HS-27A (cell line): ENCODE results near the gene SLC6A11.

Experiments used
- DNase-seq: peaks from one replicate; pipeline ENCODE4 v3.0.0-alpha.2; 2012; ENCODE audit warnings: low read depth, missing footprints

The SLC6A11 gene

DNA sequence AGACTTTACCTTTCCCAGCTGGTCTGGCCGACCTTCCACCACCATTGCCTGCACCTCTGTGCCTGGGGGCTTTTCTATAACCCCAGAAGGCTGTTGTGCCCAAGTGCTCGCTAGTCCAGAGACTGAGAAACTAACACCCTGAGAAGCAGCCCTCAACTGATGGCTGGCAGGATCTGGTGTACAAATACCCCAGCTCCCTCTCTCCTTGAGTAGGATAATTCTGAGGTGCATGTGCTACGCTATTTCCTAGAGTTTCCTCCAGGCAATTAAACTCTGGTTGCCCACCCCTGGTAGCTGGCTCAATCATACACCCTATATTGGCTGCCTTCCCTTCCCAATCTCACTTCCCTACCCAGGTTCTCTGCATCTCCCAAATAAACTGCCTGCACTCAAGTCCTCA lies 165.0 kb downstream of the SLC6A11 start:
- no peak for DNase-seq

DNA sequence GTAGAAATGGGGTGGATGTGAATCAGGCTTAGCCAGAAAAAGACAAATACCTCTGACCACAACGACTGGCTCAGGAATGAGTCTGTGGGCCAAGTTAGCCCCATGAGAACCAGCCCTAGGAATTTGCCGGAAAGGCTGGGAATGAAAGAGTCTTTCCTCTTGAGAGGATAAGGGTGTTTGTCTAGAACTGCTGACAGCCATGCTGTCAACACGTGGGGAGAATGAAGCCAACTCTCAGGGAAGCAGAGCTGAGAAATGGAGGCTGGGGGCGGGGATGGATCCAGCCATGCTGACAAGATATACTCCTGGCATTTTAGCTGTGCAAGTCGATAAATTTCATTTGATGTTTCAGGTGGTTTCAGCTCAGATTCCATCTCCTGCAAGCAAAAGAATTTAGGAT lies 165.9 kb downstream of the SLC6A11 start:
- peak; percentile 47 for DNase-seq

DNA sequence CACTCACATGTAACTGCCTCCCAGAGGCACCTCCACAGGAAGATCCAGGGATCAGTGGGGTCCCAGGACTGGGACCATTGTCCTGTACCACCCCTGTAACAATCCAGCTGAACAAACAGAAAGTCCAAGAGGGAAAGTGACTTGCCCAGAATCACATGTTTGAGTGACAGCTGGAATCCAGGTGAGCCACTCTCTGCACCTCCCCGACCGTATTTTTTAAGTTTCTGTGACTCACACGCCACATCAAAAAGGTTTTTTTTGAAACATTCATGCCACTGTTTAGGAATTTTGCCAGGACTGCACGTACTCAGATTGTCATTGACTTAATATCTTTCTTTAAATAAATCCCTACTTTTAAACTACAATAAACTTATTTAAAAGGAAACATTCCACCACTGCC lies 166.8 kb downstream of the SLC6A11 start:
- DNase-seq: no peak

DNA sequence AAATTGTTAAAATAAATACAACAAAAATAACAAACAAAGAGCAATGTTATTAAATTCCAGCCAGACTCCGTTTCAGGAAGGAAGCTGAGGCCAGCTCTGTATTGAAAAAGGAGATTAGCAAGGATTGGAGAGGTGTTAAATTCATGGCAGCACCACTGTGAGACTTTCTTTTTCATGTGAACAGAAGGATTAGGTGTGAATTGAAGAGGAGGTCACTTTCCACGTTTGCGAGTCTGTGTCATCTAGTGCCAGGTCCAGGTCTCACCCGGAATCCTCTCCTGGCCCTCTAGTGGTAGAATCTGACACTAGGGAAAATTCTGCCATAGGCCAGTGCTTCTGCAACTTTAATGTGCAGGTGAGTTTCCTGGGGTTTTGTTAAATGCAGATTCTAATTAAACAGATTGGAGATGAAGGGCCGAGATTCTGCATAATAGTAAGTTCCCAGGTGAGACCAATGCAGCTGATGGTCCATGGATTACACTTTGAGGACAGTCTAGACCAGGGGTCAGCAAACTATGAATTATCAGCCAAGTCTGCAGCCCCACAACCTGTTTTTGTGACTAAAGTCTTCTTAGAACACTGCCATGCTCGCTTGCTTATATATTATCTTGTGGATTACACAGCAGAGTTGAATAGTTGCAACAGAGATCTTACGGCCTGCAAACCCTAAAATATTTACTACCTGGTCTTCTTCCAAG lies 167.3 kb downstream of the SLC6A11 start:
- no peak for DNase-seq

DNA sequence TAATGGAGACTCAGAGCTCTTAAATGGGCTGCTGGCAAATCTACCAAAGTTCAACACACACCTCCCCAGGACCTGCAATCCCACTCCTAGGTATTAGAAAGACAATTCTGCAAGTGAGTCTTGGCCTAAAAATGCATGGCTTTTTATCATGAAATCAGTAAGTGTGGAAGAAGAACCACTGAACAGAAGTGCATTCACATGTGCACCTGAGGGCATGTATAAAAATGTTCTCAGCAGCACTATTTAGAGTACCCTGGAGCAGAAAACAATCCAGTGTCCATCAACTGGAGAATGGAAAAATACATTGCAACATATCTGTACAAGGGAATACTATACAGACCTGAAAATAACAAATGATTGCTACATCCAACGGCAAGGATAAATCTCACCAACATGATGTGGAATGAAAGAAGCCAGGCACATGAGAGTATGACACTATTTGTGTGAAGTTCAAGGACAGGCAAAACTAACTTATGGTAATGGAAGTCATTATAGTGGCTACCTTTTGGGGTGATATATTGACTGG lies 168.4 kb downstream of the SLC6A11 start:
- DNase-seq: no peak

GRCh38 chr3:10985181-10985580 lies 169.2 kb downstream of the SLC6A11 start:
- DNase-seq: no peak

DNA sequence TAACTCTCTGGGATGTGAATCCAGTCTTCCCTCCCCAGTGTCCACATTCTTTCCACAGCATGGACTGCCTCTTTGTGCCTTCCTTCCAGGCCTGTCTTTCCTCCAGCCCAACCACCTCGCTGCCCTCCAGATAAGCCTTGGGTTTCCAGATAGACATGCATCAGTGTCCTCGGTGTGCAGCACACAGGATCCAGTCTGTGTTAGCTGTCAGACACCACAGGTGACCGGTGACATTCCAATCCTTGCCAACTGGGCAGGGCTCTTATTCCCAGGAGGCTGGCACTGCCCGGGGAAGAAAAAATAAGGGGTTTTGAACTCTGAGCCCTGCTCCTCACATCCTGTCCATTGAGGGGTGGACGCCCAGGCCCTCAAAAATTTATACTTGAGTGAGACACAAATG lies 170.6 kb downstream of the SLC6A11 start:
- no peak for DNase-seq

DNA sequence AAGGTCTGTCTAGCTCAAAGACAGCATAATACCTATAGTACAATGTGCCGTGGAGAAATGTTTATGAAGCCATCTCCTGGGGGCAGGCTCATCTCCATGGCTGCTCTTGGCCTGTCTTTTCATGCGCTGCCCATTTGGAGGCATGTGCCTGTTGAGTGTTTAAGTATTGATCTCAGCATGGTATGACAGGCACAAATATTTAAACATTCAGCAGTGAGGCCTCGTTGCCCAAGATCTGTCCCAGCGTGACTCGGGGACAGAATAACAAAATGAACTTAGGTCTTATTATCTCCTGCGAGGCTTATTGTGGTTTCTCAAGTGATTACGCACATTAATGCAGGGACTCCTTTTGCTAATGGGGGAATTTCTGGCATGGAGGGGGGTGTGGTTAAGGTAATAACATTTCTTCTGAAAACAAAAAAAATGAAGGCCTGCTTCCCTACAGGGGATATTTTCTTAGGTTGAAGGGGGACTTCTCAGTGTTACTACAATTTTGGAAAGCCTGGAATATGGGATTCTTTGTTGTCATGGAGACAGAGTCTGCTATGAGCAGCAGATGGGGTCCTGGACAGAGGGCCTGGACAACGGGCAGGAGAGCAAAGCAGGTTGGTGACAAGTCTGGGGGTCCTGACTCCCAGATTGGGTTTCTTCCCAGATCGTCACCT lies 172.1 kb downstream of the SLC6A11 start:
- DNase-seq: no peak

- DNase-seq: no peak
Observed at GRCh38 chr3:10988991-10989484, 173.0 kb downstream of the SLC6A11 start.
